ENCODE measurements around the gene TPSAB1.

- TF ChIP-seq CTCF (IDR thresholded peaks at IDR 0.05; ENCODE audit: insufficient read depth, low read length), result no peak
- no peak for TF ChIP-seq REST (IDR thresholded peaks at IDR 0.05; ENCODE audit: insufficient replicate concordance, low read depth)
- TF ChIP-seq POLR2AphosphoS5 (IDR thresholded peaks at IDR 0.05; ENCODE audit: low read depth), result no peak
- no peak for TF ChIP-seq SPI1 (IDR thresholded peaks at IDR 0.05; ENCODE audit: borderline replicate concordance, low read depth)
Observed at GRCh38 chr16:1216296-1216619, 24.2 kb upstream of the TPSAB1 start.

Measured in HL-60 (cell line).